HepG2 (cell line): ENCODE measurements around the gene MEX3A. TPM values are rescaled to one million over a fixed set of nuclear protein-coding genes. Genes with fewer than 3 reads are reported as not detected.

Source experiments
- AFF4 ChIP-seq: sonication (generic); formaldehyde crosslinking; IDR thresholded peaks from 2 replicates; pipeline ENCODE4 v1.4.0; 2020; ENCODE audit warnings: missing genetic modification reagents
- ARNT ChIP-seq: fragments of 450-650 bp; IDR thresholded peaks from 2 replicates; pipeline ENCODE4 v1.6.1; 2017
- FOSL2 ChIP-seq: sonication (generic); formaldehyde crosslinking; IDR thresholded peaks from 2 replicates; pipeline ENCODE4 v1.4.0; 2020; ENCODE audit warnings: missing genetic modification reagents
- FOXP1 ChIP-seq, 2 experiments: fragments of 450-650 bp in 1 of 2; IDR thresholded peaks; 2 replicates each; pipeline ENCODE4 v1.6.1; 2017 to 2018; ENCODE audit warnings: antibody characterized with exemption in 1 of 2
- GABPA ChIP-seq, 2 experiments: IDR thresholded peaks; 2 replicates each; pipeline ENCODE4 v1.6.1; 2011 to 2016; ENCODE audit warnings: low read depth in 2 of 2, low read length in 1 of 2, missing biosample characterization in 1 of 2, missing genetic modification characterization in 1 of 2
- GTF2F1 ChIP-seq: fragments of 150-350 bp; IDR thresholded peaks from 2 replicates; pipeline ENCODE4 v1.6.1; 2014; ENCODE audit warnings: low read length
- MATR3 ChIP-seq: sonication (generic); formaldehyde crosslinking; IDR thresholded peaks from 2 replicates; pipeline ENCODE4 v1.4.0; 2020; ENCODE audit warnings: missing genetic modification reagents
- MED13 ChIP-seq: sonication (generic); formaldehyde crosslinking; IDR thresholded peaks from 2 replicates; pipeline ENCODE4 v1.5.0; 2020; ENCODE audit warnings: missing genetic modification reagents
- ONECUT2 ChIP-seq: sonication (generic); formaldehyde crosslinking; IDR thresholded peaks from 2 replicates; pipeline ENCODE4 v1.4.0; 2020; ENCODE audit warnings: missing genetic modification reagents
- PBX2 ChIP-seq: IDR thresholded peaks from 2 replicates; pipeline ENCODE4 v1.6.1; 2016; ENCODE audit warnings: control low read depth
- SIX1 ChIP-seq: sonication (generic); formaldehyde crosslinking; IDR thresholded peaks from 2 replicates; pipeline ENCODE4 v1.4.0; 2020; ENCODE audit warnings: missing genetic modification reagents, borderline replicate concordance
- SRSF4 ChIP-seq: fragments of 200-400 bp; formaldehyde crosslinking; IDR thresholded peaks from one replicate; pipeline ENCODE4 v1.6.1; 2018; ENCODE audit warnings: mild to moderate bottlenecking, low read depth, low read length, moderate library complexity; ENCODE audit not compliant: poor library complexity, severe bottlenecking
- SRSF9 ChIP-seq: fragments of 200-400 bp; formaldehyde crosslinking; IDR thresholded peaks from 2 replicates; pipeline ENCODE4 v1.6.1; 2018; ENCODE audit warnings: borderline replicate concordance, mild to moderate bottlenecking, low read depth, low read length; ENCODE audit not compliant: insufficient read depth, poor library complexity, severe bottlenecking
- ZBTB42 ChIP-seq: sonication (generic); formaldehyde crosslinking; IDR thresholded peaks from 2 replicates; pipeline ENCODE4 v1.5.0; 2020; ENCODE audit warnings: mild to moderate bottlenecking, missing genetic modification reagents
- ZNF124 ChIP-seq: sonication (generic); formaldehyde crosslinking; IDR thresholded peaks from 2 replicates; pipeline ENCODE4 v1.4.0; 2020; ENCODE audit warnings: missing genetic modification reagents
- ZNF230 ChIP-seq: sonication (generic); formaldehyde crosslinking; IDR thresholded peaks from 2 replicates; pipeline ENCODE4 v1.4.0; 2020; ENCODE audit warnings: mild to moderate bottlenecking, missing genetic modification reagents
- ZNF276 ChIP-seq: sonication (generic); formaldehyde crosslinking; IDR thresholded peaks from 2 replicates; pipeline ENCODE4 v1.4.0; 2020; ENCODE audit warnings: mild to moderate bottlenecking, low read depth, missing genetic modification reagents
- ZNF331 ChIP-seq: sonication (generic); formaldehyde crosslinking; IDR thresholded peaks from 2 replicates; pipeline ENCODE4 v1.4.0; 2020; ENCODE audit warnings: missing genetic modification reagents
- ZNF431 ChIP-seq: sonication (generic); formaldehyde crosslinking; IDR thresholded peaks from 2 replicates; pipeline ENCODE4 v1.9.0; 2022; ENCODE audit warnings: missing genetic modification reagents, low read depth, mild to moderate bottlenecking, borderline replicate concordance
- ZNF770 ChIP-seq: sonication (generic); formaldehyde crosslinking; IDR thresholded peaks from 2 replicates; pipeline ENCODE4 v1.5.0; 2020; ENCODE audit warnings: mild to moderate bottlenecking, missing genetic modification reagents
- polyA plus RNA-seq, 8 experiments: library from polyadenylated mRNA; depleted of rRNA in 3 of 8; stranded (reverse) in 7 of 8; unstranded in 1 of 8; fragments of >200 nt; fragmentation: Illumina TruSeq in 4 of 8; extraction: Trizol in 4 of 8; gene quantifications; 2 replicates each; pipeline versions ENCODE4 v1.2.1 to v1.2.3, GENCODE V29; 2011 to 2016; ENCODE audit warnings: low read depth in 4 of 8, missing spikeins in 1 of 8, mixed read lengths in 1 of 8; ENCODE audit not compliant: insufficient read depth in 1 of 8
- total RNA-seq, 5 experiments: library from RNA; depleted of rRNA; stranded (reverse); fragments of >200 nt; fragmentation: Illumina TruSeq; extraction: Trizol; gene quantifications; 2 replicates each; pipeline ENCODE4 v1.2.3, GENCODE V29; 2016; ENCODE audit warnings: low read depth in 1 of 5

Gene MEX3A
- total and polyA plus RNA-seq, 2 of the 13 experiments (the other 11 are each of a cell fraction or from before 2014, with no cell fraction given) = 7.6 to 9.1 TPM

- TF ChIP-seq ZNF770 (no peak), ZNF431 (CRISPR knock-in tag) (no peak), PBX2 (CRISPR knock-in tag) (no peak; the same call in 1 of the 2 replicates), SRSF4 (no peak), ZBTB42 (CRISPR knock-in tag) (no peak), GTF2F1 (no peak), MED13 (CRISPR knock-in tag) (no peak), ZNF276 (CRISPR knock-in tag) (no peak), SRSF9 (no peak), FOXP1 (IDR thresholded peaks at IDR 0.05) (no peak), FOXP1 (CRISPR knock-in tag; IDR thresholded peaks at IDR 0.05) (no peak), FOSL2 (CRISPR knock-in tag) (peak; percentile 91), ARNT (no peak), ZNF230 (no peak), SIX1 (no peak), ONECUT2 (CRISPR knock-in tag) (no peak), ZNF124 (peak; percentile 49; the same call in 1 of the 2 replicates), AFF4 (no peak), ZNF331 (CRISPR knock-in tag) (peak; percentile 78), GABPA (IDR thresholded peaks at IDR 0.05; ENCODE audit: low read depth, low read length) (no peak), GABPA (CRISPR knock-in tag; IDR thresholded peaks at IDR 0.05; ENCODE audit: low read depth) (no peak), MATR3 (CRISPR knock-in tag) (no peak)
Observed at GRCh38 chr1:156096640-156097391, 14.6 kb upstream of the MEX3A start (continued).
